ENCODE results near the gene DAW1. TPM values are rescaled to one million over a fixed set of nuclear protein-coding genes. Genes with fewer than 3 reads are reported as not detected.

The DAW1 gene
- total and polyA plus RNA-seq, 2 of the 13 experiments (the other 11 are each of a cell fraction or from before 2014, with no cell fraction given) = not detected

DNA sequence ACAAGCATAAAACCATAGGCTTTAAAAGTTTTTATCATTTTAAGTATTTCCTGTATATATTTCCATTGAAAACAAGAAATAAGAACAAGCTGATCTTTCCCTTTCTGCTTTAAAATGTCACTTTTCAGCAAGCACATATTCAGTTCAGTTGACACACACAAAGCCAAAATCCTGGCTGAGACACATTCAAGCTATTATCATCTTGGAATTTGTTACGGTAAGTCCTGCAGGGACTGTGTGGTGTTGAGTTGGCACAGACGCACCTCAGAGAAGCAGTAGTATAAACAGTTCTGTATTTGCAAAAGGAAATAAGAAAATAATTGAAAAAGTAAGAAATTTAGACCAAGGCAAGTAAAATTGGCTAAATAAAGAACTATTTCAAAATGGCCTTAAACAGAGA is 10.4 kb upstream of the DAW1 start:
- Histone ChIP-seq H3K9me3 (ENCODE audit: low read length) (no peaks in the 10 kb centered on the region), H3K4me3 (replicated peaks in 1 of 3; ENCODE audit: insufficient read depth in 1 of 3, low read depth in 2 of 3, low read length in 3 of 3) (no peak overlapping the region), H2AFZ (ENCODE audit: low read length) (no peak overlapping the region), H3K4me1 (ENCODE audit: insufficient read depth, low read length) (peaks cover 45% of the 10 kb centered on the region), H4K20me1 (ENCODE audit: insufficient read depth, low read length) (no peaks in the 10 kb centered on the region), H3K9ac (ENCODE audit: insufficient read depth, low read depth, low read length) (no peak overlapping the region), H3K79me2 (ENCODE audit: insufficient read depth, low read length) (no peaks in the 10 kb centered on the region), H3K36me3 (replicated peaks in 1 of 2; ENCODE audit: control insufficient read depth in 1 of 2, insufficient read depth in 2 of 2, low read length in 2 of 2) (no peaks in the 10 kb centered on the region), H3K27me3 (ENCODE audit: control insufficient read depth in 1 of 2, insufficient read depth in 2 of 2, low read length in 2 of 2) (peaks cover 3 to 20% of the 10 kb centered on the region in 2 experiments; a peak in 4 of 5 replicates), H3K4me2 (ENCODE audit: low read depth, low read length) (no peak overlapping the region), H3K27ac (ENCODE audit: extremely low read length, insufficient read depth, low read length) (no peak overlapping the region)
- FAIRE-seq = no peak
- DNase-seq (ENCODE audit: low spot score) = no peak
- CTCF ChIA-PET (ENCODE audit: low intra/inter-chr PET ratio, low total read pairs) = no interaction called here
- WGBS (ENCODE audit: low lambda C conversion rate) = 93% methylated on average over 2 of the region's 2 CpGs
- no TSS peak for BruUV-seq (replicated peaks)
- intact Hi-C loops (cut with micrococcal nuclease; ENCODE audit: unreplicated experiment) = no loop called here
- TF ChIP-seq, protein P1, sequence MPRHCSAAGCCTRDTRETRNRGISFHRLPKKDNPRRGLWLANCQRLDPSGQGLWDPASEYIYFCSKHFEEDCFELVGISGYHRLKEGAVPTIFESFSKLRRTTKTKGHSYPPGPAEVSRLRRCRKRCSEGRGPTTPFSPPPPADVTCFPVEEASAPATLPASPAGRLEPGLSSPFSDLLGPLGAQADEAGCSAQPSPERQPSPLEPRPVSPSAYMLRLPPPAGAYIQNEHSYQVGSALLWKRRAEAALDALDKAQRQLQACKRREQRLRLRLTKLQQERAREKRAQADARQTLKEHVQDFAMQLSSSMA (CRISPR knock-in tag; IDR thresholded peaks at IDR 0.05) = no peak
- no peak for TF ChIP-seq PHF20 (CRISPR knock-in tag; IDR thresholded peaks at IDR 0.05)
- TF ChIP-seq ZBTB42 (CRISPR knock-in tag; IDR thresholded peaks at IDR 0.05) = no peak
- TF ChIP-seq, protein P2, sequence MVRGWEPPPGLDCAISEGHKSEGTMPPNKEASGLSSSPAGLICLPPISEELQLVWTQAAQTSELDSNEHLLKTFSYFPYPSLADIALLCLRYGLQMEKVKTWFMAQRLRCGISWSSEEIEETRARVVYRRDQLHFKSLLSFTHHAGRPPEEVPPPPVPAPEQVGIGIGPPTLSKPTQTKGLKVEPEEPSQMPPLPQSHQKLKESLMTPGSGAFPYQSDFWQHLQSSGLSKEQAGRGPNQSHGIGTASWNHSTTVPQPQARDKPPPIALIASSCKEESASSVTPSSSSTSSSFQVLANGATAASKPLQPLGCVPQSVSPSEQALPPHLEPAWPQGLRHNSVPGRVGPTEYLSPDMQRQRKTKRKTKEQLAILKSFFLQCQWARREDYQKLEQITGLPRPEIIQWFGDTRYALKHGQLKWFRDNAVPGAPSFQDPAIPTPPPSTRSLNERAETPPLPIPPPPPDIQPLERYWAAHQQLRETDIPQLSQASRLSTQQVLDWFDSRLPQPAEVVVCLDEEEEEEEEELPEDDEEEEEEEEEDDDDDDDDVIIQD (CRISPR knock-in tag; IDR thresholded peaks at IDR 0.05; ENCODE audit: low read depth) = no peak
- no peak for TF ChIP-seq ZNF616 (CRISPR knock-in tag; IDR thresholded peaks at IDR 0.05; ENCODE audit: low read depth)
- no peak for TF ChIP-seq MXD4 (CRISPR knock-in tag; IDR thresholded peaks at IDR 0.05)
- TF ChIP-seq, protein P3, sequence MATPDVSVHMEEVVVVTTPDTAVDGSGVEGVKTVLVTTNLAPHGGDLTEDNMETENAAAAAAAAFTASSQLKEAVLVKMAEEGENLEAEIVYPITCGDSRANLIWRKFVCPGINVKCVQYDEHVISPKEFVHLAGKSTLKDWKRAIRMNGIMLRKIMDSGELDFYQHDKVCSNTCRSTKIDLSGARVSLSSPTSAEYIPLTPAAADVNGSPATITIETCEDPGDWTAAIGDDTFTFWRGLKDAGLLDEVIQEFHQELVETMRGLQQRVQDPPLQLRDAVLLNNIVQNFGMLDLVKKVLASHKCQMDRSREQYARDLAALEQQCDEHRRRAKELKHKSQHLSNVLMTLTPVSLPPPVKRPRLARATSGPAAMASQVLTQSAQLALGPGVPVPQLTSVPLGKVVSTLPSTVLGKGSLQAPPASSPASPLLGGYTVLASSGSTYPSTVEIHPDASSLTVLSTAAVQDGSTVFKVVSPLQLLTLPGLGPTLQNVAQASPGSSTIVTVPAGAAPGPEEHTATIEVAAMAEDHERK (CRISPR knock-in tag; IDR thresholded peaks at IDR 0.05; ENCODE audit: low read depth) = no peak
- TF ChIP-seq, protein P4, sequence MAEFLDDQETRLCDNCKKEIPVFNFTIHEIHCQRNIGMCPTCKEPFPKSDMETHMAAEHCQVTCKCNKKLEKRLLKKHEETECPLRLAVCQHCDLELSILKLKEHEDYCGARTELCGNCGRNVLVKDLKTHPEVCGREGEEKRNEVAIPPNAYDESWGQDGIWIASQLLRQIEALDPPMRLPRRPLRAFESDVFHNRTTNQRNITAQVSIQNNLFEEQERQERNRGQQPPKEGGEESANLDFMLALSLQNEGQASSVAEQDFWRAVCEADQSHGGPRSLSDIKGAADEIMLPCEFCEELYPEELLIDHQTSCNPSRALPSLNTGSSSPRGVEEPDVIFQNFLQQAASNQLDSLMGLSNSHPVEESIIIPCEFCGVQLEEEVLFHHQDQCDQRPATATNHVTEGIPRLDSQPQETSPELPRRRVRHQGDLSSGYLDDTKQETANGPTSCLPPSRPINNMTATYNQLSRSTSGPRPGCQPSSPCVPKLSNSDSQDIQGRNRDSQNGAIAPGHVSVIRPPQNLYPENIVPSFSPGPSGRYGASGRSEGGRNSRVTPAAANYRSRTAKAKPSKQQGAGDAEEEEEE (CRISPR knock-in tag; IDR thresholded peaks at IDR 0.05; ENCODE audit: borderline replicate concordance) = no peak
- TF ChIP-seq, protein P5, sequence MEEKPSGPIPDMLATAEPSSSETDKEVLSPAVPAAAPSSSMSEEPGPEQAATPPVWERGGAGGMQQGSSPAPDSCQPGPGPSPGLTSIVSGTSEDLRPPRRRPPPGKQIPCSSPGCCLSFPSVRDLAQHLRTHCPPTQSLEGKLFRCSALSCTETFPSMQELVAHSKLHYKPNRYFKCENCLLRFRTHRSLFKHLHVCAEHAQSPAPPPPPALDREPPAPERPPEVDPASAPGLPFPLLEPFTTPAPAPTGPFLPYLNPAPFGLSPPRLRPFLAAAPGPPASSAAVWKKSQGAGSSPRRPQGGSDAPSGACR (CRISPR knock-in tag; IDR thresholded peaks at IDR 0.05) = no peak
- TF ChIP-seq, protein P6, sequence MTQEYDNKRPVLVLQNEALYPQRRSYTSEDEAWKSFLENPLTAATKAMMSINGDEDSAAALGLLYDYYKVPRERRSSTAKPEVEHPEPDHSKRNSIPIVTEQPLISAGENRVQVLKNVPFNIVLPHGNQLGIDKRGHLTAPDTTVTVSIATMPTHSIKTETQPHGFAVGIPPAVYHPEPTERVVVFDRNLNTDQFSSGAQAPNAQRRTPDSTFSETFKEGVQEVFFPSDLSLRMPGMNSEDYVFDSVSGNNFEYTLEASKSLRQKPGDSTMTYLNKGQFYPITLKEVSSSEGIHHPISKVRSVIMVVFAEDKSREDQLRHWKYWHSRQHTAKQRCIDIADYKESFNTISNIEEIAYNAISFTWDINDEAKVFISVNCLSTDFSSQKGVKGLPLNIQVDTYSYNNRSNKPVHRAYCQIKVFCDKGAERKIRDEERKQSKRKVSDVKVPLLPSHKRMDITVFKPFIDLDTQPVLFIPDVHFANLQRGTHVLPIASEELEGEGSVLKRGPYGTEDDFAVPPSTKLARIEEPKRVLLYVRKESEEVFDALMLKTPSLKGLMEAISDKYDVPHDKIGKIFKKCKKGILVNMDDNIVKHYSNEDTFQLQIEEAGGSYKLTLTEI (CRISPR knock-in tag; conservative IDR thresholded peaks at IDR 0.05) = no peak
- in situ Hi-C loops (cut with HindIII; ENCODE audit: extremely low pct_ligation_motif_present, low pct_unique_long_range_greater_than_20kb) = loop anchor here (5.0 kb wide), 1 partner anchor 94 kb away; no protein-coding TSS in a partner anchor
- POLR2A ChIA-PET = interaction anchor here (1.1 to 1.2 kb wide), 2 partner anchors 42 to 47 kb away, joined by 3 to 7 read pairs; partner anchors contain the start of gene CCL20
- no peak for ATAC-seq

Data from HepG2 (cell line).